C4-2B (cell line): ENCODE measurements around the gene CDX1.
"Not testable (repeated sequence)": the region's sequence is repeated elsewhere in the genome, so short reads cannot be mapped to it uniquely, and the experiment has no call there.

Experiments used
- H3K27ac ChIP-seq: fragments of 450-650 bp; 2 replicates; pipeline ENCODE4 v1.5.1; 2017
- CTCF ChIP-seq: fragments of 450-650 bp; conservative IDR thresholded peaks from 2 replicates; pipeline ENCODE4 v1.5.1; 2017; ENCODE audit warnings: mild to moderate bottlenecking
- ZFX ChIP-seq: fragments of 450-650 bp; IDR thresholded peaks from 2 replicates; pipeline ENCODE4 v1.6.1; 2017

CDX1 gene

GRCh38 chr5:150230842-150231241, 64.3 kb downstream of the CDX1 start:
- TF ChIP-seq ZFX (no peak), CTCF (no peak)
- no peak overlapping the region for H3K27ac ChIP-seq

GRCh38 chr5:150233706-150234105, 67.1 kb downstream of the CDX1 start:
- H3K27ac ChIP-seq = not testable (repeated sequence)
